HL-60/S4 treated with phorbol 12-myristate 13-acetate at 8.2 ng/mL for 4 days and 3 days (cell line): ENCODE measurements around the gene CPAMD8.

Source experiments
- in situ Hi-C: fragments of 300-500 bp; cut with MboI; formaldehyde crosslinking; loops from 2 replicates; pipeline ENCODE4 v1.15.0; 2022; ENCODE audit warnings: low sequenced_read_pairs

The CPAMD8 gene

DNA sequence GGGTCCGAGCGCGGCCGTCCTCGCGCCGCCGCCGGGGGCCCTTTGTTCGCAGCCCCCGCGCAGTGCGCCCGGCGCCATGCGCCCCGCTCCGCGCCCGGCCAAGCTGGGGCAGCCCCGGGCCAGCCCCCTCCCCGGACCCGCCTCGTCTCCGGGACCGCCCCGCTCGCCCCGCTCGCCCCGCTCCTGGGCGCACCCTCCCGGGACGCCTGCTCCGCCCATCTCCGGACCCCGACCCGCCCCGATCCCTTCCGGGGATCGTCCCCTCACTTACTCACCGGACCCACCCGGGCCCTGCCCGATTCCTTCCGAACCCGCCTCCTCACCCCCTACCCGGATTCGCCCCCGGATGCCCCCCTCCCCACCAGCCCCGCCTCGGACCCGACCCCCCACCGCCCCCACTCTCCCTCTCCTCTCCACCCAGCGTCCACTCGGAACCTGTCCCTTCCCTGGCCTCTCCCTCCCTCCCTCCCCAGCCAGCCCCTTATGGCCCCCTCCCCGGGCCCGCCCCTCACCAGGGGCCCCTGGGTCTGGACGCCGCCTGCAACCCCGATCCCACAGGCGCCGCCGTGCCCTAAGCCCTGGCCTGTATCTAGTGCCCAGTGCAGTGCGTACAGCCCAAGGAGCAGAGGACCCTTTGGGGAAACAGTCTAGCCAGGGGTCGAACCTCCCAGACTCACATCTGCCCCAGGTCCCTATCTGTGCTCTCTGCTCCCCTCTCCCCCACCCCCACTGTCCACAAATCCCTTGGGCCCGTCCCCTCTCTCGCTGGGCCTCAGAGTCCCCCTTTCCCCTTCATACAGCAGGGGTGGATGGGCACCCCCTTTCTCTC is at the start of gene CPAMD8:
Gene CPAMD8 (minus strand): TSS at position 105 of the 829 bp plus-strand sequence. CDS start 168 bp downstream, outside the sequence.
- in situ Hi-C loops: no loop called here

DNA sequence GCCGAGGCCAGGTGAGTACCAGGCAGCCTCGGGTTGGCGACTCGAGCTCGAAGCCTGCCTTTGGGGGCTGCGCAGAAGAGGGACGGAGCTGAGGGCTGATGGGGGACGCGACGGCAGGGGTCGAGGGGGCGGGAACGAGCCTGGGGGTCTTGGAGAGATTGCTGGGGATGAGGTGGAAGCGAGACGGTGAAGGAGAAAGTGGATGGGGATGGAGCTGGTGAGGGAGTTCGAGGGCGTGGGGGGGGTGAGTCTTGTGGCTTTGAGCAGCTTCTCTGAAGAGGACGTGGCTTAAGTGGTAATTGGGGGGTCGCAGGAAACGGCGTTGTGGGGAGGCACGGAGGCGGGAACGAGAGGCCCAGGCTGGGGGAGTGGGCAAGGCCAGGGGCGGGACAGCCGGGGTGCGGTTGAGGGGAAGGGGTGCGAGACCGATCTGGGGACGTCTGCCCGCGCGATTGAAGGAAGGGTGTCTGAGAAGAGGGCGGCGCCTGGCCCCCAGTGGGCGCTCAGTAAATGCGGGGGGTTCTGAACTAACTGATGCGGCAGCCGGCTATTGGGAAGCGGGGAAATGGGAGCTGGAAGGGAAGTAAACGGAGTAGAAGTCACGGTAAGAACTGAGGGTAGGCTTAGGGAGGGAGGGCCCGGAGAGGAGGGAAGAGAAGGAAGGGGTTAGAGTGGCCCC is 49.4 kb upstream of the CPAMD8 start:
- in situ Hi-C loops: no loop called here

DNA sequence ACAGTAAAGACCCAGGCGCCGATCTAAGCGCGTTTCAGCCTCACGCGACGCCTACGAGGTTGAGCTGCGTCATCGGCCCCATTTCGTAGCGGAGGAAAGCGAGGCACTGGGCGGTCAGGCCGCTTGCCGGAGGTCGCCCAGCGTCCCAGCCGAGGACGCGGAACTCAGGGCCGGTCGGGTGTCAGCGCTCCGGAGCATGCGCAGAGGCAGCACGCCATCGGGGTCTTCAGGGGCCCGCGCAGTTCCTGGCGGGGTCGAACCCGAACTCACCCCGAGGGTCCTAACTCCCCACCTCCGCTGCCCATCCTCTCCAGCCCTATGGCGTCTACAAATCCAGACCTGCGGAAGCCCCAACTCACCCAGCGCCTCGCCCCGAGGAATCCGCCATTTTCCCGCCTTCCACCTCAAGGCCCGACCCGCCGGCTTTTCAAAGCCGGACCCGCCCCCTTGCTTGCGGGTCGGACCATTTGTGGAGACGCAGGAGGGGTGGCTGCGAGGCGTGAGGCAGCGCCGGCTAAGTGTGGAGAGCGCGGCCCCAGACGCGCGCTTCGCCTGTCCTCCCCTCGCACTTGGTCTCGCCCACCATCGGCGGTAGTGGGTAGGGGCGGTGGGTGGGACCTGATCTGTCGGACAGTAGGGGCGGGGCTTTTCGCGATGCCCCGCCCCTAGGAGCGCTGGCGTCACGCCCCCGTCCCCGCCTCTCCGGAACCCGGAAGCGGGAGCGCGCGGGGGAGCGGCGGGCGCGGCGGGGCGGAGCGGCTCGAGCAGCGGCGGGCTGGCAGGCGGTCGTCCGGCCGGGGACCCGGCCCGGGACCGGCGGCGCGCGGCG is 48.6 kb upstream of the CPAMD8 start, which contains the start of the genes HAUS8 and MYO9B:
Gene HAUS8 (minus strand): TSS at position 418 of the 829 bp plus-strand sequence. CDS start 30 bp downstream, at position 388.
Gene MYO9B (plus strand): TSS at position 743 of the 829 bp plus-strand sequence. CDS start 25,941 bp downstream, outside the sequence.
- in situ Hi-C loops: no loop called here

DNA sequence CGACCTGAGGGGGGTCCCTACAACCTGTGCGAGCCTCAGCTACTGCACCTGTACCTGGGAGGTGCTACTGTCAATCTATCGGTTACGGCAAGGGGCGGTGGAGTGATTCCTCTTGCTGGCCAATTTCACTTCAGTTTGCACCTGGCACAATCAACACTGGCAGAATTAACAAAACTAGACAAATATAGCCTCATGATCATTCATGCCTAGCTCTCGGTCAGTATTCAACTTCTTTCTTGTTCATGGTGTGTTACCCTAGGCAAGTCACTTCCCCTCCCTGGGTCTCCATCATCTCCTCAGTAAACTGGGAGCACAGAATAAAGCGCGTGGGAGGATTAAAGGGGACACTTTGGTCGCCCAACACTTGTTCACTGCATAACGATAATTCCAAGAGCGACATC is 48.0 kb upstream of the CPAMD8 start:
- in situ Hi-C loops: no loop called here

DNA sequence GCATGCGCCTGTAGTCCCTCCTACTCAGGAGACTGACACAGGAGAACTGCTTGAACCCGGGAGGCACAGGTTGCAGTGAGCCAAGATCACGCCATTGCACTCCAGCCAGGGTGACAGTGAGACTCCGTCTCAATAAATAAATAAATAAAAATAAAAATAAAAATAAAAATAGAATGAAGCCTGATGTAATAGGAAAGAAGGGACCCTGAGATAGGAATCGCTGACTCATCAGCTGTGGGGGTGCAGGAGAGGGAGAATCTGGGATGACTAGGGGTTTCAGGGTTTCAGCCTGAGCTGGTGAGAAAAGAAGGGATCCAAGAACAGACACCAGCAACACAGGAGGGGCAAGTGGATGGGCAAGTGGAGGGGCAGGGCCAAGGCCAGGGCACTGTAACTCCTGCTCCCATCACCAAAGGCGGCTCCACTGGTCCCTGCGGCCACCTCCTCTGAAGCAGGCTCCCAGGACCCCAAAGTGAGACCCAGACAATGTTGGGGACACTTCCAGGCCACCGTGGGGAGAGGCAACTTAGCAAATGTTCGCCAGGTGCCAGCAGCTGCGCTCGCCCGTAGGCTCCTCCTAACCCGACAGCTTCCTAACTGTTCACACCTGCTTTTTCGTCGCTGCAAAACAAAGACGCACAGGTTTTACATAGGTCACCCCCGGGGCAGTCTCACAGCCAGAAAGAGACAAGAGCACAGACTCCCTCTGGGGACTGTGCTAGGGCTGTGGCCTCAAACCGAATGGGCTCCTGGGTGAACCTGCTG is 47.4 kb upstream of the CPAMD8 start:
- in situ Hi-C loops: no loop called here

DNA sequence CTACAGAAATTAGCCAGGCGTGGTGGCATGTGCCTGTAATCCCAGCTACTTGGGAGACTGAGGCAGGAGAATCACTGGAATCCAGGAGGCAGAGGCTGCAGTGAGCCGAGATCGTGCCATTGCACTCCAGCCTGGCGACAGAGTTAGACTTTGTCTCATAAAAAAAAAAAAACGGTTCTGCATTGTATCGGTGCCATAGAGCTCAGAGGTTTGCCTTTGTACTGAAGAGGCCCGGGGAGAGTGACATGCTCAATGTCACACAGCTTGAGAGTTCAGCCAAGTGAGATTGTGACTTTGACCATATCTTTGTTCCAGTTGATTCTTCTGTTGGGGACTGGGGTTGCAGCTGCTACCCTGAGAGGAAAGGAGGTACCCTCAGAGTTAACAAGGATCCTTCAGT is 44.3 kb upstream of the CPAMD8 start:
- in situ Hi-C loops: no loop called here

DNA sequence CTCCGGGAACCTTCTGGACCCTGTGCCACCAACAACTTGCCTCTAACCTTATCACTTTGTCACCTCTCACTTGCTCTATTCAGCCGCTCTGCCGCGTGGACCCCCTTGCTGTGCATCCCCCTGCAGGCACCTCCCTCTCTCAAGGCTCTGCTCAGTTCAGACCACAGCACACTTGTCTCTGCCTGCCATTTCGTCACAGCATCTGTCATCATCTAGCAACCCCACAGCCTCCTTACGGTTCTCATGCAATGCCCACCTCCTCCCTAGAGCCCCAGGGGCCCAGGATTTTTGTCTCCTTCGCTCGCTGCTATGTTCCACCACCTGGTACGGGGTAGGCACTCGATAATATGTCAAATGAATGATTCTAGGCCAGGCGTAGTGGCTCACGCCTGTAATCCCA is 43.8 kb upstream of the CPAMD8 start:
- in situ Hi-C loops: no loop called here

DNA sequence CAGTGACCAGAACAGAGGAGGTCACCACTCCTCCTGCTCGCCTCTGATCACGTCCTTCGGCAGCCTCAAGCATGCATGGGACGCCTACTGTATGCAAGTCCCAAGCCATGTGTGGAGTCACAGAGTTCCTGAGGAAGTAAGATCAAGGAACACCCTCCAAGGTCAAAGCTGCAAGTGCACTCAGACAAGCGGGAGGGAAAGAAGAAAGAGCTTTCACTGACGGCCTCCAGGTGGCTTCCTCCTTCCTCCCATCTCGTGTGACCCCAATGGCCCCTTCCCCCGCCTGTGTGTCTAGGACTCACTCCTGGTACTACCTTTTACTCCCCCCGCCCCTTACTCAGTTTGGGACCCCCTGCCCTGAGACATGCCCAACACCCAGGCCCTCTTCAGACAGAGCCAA is 42.6 kb upstream of the CPAMD8 start:
- in situ Hi-C loops: no loop called here

DNA sequence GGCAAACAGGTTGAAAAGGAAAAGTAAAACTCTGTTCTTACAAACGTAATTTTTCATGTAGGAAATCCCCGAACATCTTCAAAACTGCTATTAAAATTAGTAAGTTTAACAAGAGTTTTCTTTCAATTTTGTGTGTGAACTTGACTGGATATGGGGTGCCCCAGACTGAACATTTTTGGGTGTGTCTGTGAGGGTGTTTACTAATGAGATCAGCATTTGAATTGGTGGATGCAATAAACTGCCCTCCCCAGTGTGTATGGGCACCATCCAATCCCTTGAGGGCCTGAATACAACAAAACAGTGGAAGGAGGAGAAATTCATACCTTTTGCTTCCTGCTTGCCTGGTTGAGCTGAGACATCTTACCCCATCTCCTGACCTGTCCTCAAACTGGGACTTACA is 36.8 kb upstream of the CPAMD8 start:
- in situ Hi-C loops: no loop called here

DNA sequence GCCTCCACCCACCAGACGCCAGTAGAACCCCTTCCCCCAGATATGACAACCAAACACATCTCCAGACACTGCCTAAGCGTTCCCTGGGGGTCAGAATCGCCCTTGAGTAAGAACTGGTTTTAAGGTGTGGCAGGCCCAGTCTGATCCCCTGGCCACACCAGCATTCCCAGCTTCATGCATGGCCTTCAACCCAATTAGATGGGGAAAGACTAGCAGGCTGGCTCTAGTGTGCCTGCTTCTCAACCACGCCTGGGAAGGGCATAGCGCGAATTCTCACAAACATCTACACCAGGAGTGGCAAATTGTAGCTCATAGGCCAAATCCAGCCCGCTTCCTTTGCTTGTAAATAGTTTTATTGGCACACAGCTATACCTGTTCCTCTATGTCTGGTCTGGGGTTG is 35.1 kb upstream of the CPAMD8 start:
- in situ Hi-C loops: no loop called here

DNA sequence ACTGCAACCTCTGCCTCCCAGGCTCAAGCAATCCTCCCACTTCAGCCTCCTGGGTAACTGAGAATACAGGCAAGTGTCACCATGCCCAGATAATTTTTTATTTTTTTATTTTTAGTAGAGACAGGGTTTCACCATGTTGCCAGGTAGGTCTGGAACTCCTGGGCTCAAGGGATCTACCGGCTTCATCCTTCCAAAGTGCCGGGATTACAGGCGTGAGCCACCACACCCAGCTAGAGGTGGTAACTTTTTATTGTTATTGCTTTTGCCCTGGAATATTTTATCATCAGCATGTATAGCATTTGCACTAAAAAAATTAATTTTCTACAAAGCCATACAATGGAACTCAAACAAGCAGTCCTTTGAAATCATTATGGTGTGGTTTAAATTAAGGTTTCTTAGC is 34.6 kb upstream of the CPAMD8 start:
- in situ Hi-C loops: no loop called here

DNA sequence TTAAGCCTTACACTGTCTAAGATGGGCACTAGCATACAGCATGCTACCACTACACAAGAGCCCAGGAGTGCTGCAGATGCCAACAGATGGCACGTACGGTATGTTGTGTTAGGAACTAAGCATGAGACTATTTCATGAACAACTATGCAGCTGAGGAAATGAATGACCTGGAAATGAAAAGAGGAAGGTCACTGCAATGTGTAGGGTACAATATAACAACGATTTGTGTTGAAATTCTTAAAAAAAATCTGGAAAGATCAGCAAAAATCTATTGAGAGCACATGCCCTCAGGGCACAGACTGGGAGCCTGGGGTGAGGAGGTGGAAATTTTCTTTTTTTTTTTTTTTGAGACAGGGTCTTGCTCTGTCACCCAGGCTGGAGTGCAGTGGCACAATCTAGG is 34.2 kb upstream of the CPAMD8 start:
- in situ Hi-C loops: no loop called here

DNA sequence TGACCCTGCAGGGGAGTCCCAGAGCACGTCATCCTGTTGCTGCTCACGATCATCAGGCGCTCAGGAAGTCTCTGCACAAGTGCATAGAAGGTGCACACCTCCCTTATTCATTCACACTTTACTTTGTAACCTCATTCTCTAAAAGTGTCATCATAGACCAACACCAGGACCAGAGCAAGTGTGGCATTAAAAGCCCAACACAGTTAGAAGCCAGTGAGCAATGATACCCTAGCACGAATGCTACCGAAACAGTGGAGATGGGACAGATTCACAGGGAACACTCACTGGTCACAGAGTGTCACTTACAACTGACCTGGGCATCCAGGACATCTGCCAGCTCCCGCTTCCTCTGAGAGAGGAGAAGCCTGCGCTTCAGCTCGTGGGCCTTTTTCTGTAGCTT is 31.6 kb upstream of the CPAMD8 start:
- in situ Hi-C loops: loop anchor here (10.0 kb wide), 1 partner anchor 283 kb away; no protein-coding TSS in a partner anchor

DNA sequence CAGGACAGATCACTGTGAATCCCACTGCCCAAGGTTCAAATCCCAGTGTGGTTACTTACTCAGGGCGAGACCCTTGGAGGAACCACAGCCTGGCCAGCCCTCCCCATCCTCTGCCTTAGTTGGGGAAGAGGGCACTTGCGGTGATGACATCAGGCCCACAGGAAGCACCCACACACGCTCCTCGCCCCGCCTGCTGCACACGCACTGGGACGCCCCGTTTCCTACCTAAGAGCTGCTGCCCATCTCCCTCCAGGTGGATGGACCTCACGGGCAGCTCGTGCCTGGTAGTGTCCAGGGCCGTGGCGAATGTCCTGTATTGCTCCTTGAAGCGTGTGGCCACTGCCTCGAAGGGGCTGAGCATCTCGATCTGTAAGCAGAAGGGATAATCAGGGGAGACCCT is 29.0 kb upstream of the CPAMD8 start:
- in situ Hi-C loops: loop anchor here (10.0 kb wide), 1 partner anchor 281 kb away; no protein-coding TSS in a partner anchor

DNA sequence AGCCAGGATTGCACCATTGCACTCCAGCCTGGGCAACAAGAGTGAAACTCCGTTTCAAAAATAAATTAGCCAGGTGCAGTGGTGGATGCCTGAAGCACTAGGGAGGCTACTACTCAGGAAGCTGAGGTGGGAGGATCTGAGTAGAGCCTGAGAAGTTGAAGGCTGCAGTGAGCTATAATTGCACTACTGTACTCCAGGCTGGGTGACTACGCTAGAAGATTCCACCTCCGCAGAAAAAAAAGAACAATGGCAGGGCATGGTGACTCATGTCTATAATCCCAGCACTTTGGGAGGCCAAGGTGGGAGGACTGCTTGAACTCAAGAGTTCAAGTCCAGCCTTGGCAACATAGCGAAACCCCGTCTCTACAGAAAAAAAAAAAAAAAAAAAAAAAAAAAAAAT is 28.1 kb upstream of the CPAMD8 start:
- in situ Hi-C loops: loop anchor here (10.0 kb wide), 1 partner anchor 280 kb away; no protein-coding TSS in a partner anchor

DNA sequence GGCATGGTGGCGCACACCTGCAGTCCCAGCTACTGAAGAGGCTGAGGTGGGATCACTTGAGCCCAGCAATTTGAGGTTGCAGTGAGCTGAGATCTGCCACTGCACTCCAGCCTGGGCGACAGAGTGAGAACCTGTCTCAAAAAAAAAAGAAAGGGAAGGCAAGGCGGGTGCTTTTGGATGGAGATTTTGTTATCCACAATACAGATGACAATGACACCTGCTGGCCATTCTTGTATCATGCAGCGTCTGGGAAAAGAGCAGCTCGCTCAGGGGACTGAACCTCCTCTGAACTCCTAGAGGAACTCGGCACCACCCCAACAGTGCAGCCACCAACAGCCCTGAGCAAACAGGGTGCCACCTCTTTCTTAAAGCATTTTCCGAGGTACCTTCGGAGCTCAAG is 25.8 kb upstream of the CPAMD8 start:
- in situ Hi-C loops: loop anchor here (10.0 kb wide), 1 partner anchor 278 kb away; no protein-coding TSS in a partner anchor

DNA sequence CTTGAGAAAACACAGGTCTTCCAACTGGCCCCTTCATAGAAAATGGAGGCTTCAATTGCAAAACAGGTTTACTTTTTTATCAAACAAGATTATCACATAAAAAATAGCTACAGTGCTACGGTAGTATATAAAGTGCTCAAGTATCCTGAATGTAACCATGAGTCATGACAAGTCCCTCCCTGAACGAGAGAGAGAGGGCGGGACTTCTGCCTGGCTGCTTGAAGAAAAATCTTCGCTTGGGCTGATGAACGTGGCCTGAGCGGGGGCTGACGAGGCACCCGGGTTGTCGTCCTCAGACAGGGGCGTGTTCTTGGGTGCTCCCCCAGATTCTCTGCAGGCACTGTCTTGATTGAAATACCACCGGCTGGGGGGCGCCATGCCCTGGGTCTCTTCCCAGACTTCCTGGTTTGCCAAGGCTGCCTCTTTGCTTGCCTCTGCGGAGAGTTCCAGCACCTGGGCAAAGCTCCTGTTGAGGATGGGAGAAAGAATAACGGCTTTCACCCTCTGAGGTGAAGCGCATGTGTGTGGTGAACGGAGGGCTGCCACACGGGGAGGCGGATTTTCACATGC is 23.2 kb upstream of the CPAMD8 start:
- in situ Hi-C loops: loop anchor here (10.0 kb wide), 1 partner anchor 275 kb away; no protein-coding TSS in a partner anchor

DNA sequence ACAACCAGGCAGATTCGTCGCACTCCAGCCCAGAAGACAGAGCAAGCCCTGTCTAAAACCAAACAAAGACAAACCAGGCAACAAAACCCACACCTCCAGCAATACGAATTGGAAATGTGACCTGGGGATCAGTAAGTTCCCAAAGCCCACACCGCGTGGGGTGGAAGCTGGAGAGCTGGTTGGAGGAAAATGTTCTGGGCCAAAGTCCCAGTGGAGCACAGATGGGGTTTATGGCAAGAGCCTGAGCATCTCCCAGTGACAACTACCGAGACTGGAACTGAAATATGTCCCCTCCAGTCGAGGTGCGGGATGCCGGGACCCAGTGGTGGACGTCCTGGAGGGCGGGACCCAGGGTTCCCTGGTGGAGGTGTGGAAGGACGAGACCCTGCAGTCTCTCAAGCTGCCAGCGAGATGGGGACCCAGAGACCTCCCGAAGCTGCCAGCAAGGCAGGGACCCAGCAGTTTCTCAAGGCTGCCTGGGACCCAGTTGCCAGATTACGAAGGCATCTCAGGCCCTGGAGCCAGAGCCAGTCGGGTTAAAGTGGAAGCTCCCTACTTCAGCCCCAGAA is 22.4 kb upstream of the CPAMD8 start:
- in situ Hi-C loops: no loop called here

DNA sequence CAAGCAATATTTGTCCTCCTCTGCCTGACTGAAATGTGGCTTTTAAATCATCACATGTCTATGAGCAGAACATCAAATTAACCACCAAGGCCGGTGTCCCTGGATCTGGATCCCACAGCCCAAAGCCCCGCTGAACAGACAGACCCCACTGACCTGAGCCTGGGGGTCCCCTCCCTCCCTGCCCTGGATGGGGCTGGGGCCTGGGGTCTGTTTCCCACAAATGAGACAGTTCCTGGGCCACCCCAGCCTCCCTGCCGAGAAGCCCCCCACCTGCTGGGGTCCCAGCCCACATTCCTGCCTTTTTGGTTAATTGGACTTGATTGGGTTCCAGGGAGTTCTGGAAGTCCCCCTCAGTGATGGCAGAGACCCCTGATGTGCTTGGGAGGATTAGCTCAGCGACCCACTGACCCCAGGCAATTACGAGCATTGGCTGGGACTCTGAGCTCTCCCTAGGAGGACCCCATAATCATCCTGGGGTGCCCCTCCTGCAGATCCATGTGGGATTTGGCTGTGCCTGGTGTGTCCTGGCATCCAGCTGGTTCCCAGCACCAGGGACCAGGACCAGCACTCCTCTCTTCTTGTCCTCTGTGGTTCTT is 19.4 kb upstream of the CPAMD8 start:
- in situ Hi-C loops: no loop called here
